ENCODE measurements around the gene SSH2.

DNA sequence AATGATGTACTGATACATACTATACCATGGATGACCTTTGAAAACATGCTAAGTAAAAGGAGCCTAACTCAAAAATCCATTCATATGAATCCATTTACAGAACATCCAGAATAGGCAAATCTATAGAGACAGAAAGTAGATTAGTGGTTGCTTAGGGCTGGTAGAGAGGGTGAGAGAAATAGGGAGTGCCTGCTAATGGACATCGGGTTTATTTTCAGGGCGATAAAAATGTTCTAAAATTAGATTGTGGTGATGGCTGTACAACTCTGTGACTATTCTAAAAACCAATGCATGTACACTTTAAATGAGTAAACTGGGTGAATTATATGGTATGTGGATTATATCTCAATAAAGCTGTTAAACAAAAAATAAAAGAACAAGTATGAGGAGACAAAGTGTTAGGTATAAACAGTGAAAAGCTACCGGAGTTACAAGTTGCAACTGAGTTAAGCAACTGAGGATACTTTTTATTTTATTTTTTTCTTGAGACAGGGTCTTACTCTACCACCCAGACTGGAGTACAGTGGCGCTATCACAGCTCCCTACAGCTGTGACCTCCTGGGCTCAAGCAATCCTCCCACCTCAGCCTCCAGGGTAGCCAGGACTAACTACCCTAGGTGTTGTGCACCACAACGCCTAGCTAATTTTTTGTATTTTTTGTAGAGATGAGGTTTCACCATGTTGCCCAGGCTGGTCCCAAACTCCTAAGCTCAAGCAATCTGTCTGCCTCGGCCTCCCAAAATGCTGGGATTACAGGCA lies 231.8 kb downstream of the SSH2 start:
- TF ChIP-seq, protein P1, sequence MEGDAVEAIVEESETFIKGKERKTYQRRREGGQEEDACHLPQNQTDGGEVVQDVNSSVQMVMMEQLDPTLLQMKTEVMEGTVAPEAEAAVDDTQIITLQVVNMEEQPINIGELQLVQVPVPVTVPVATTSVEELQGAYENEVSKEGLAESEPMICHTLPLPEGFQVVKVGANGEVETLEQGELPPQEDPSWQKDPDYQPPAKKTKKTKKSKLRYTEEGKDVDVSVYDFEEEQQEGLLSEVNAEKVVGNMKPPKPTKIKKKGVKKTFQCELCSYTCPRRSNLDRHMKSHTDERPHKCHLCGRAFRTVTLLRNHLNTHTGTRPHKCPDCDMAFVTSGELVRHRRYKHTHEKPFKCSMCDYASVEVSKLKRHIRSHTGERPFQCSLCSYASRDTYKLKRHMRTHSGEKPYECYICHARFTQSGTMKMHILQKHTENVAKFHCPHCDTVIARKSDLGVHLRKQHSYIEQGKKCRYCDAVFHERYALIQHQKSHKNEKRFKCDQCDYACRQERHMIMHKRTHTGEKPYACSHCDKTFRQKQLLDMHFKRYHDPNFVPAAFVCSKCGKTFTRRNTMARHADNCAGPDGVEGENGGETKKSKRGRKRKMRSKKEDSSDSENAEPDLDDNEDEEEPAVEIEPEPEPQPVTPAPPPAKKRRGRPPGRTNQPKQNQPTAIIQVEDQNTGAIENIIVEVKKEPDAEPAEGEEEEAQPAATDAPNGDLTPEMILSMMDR (IDR thresholded peaks at IDR 0.05; ENCODE audit: borderline replicate concordance, extremely low read depth, low read length, poor library complexity, severe bottlenecking): no peak
- no peak for TF ChIP-seq EZH2 (IDR thresholded peaks at IDR 0.05; ENCODE audit: borderline replicate concordance, low read depth, low read length, severe bottlenecking)
